ENCODE measurements around the gene BCAT1.

DNA sequence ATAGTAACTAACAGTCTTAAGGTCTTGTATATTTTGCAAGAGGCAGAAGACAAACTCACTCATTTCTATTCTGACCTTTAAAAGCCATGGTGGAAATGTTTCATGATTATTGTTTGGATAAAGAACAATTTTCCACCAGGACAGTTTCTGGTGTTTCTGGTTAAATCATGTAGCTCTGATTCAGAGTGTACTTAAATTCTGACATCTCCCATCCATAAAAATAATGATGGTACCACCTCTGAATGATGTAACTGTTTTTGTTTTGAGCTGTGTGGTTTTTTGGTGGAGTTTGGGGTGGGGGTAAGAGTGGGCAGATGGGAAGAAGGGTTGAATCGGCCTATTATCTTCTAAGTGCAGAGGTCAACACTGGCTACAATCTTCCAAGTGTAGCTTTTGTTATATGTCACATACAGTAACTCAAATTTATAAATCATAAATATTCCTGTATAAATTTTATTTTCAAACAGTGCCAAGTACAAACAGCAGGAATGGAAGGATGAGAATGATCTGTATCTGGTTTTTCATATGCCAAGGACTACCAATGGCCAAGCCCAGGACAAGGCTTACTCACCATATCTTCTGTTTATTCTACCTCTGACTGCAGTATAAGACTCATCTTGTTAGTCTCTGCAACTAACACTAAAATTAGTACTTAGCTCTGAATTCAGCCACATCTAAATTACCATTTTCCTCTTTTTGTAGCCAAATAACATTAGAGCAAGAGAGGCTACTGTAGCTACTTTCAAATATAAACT is 108.7 kb downstream of the BCAT1 start:
- TF ChIP-seq POLR2AphosphoS5 (IDR thresholded peaks at IDR 0.05; ENCODE audit: low read depth, low read length): no peak
- no peak for TF ChIP-seq SP1 (IDR thresholded peaks at IDR 0.05; ENCODE audit: low read depth, low read length)
- TF ChIP-seq POLR2A (IDR thresholded peaks at IDR 0.05; ENCODE audit: control extremely low read depth in 1 of 2, low read depth in 2 of 2, low read length in 2 of 2): no peak
- TF ChIP-seq, protein P1, sequence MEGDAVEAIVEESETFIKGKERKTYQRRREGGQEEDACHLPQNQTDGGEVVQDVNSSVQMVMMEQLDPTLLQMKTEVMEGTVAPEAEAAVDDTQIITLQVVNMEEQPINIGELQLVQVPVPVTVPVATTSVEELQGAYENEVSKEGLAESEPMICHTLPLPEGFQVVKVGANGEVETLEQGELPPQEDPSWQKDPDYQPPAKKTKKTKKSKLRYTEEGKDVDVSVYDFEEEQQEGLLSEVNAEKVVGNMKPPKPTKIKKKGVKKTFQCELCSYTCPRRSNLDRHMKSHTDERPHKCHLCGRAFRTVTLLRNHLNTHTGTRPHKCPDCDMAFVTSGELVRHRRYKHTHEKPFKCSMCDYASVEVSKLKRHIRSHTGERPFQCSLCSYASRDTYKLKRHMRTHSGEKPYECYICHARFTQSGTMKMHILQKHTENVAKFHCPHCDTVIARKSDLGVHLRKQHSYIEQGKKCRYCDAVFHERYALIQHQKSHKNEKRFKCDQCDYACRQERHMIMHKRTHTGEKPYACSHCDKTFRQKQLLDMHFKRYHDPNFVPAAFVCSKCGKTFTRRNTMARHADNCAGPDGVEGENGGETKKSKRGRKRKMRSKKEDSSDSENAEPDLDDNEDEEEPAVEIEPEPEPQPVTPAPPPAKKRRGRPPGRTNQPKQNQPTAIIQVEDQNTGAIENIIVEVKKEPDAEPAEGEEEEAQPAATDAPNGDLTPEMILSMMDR (IDR thresholded peaks at IDR 0.05; ENCODE audit: control extremely low read depth in 1 of 3, insufficient read depth in 1 of 3, low read depth in 1 of 3, low read length in 3 of 3): no peak
- TF ChIP-seq, protein P2, sequence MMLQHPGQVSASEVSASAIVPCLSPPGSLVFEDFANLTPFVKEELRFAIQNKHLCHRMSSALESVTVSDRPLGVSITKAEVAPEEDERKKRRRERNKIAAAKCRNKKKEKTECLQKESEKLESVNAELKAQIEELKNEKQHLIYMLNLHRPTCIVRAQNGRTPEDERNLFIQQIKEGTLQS (IDR thresholded peaks at IDR 0.05; ENCODE audit: insufficient read depth, low read depth, low read length): no peak
- TF ChIP-seq, protein P3, sequence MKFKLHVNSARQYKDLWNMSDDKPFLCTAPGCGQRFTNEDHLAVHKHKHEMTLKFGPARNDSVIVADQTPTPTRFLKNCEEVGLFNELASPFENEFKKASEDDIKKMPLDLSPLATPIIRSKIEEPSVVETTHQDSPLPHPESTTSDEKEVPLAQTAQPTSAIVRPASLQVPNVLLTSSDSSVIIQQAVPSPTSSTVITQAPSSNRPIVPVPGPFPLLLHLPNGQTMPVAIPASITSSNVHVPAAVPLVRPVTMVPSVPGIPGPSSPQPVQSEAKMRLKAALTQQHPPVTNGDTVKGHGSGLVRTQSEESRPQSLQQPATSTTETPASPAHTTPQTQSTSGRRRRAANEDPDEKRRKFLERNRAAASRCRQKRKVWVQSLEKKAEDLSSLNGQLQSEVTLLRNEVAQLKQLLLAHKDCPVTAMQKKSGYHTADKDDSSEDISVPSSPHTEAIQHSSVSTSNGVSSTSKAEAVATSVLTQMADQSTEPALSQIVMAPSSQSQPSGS (IDR thresholded peaks at IDR 0.05; ENCODE audit: low read length): no peak
- TF ChIP-seq SRF (IDR thresholded peaks at IDR 0.05; ENCODE audit: low read depth, low read length): no peak
- no peak for TF ChIP-seq CHD1 (IDR thresholded peaks at IDR 0.05; ENCODE audit: low read depth, low read length)
- no peak for TF ChIP-seq HDAC6 (IDR thresholded peaks at IDR 0.05; ENCODE audit: low read depth, low read length)

All from H1 (cell line).